IPS DF 4.7 (cell line): Measurements from ENCODE around the gene SWT1.

ENCODE experiments used
- DNase-seq: peaks from one replicate; pipeline ENCODE4 v3.0.0-alpha.2; 2013; ENCODE audit warnings: low spot score; ENCODE audit errors: extremely low read depth

Gene SWT1

DNA sequence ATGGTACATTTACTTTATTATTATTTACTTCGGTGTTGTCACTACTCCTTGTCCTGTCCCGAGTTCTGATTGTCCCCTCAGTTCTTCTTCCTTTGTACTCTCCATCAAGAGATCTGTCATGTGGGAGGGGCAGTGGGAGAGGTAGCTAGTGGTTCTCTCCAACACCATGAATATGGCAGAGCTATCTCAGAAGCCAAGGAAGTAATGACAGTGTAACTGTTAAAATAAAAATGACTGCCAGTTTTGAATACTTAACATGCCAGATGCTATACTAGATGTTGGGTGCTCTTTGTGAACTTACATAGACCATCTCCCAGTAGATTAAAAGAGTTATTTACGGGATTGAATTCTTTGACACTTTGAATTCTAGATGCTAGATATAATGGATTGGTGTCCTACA is 131.5 kb downstream of the SWT1 start:
- DNase-seq: no peak

DNA sequence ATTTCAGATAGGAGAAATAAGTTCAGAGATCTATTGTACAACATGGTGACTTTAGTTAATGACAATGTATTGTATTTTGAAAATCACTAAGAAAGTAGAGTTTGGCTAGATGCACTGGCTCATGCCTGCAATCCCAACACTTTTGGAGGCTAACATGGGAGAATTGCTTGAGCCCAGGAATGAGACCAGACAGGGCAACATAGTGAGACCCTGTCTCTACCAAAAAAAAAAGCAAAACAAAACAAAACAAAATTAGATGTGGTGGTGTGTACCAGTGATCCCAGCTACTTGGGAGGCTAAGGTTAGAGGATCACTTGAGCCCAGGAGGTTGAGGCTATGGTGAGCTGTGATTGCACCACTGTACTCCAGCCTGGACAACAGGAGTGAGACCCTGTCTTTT is 132.9 kb downstream of the SWT1 start:
- DNase-seq: no peak

DNA sequence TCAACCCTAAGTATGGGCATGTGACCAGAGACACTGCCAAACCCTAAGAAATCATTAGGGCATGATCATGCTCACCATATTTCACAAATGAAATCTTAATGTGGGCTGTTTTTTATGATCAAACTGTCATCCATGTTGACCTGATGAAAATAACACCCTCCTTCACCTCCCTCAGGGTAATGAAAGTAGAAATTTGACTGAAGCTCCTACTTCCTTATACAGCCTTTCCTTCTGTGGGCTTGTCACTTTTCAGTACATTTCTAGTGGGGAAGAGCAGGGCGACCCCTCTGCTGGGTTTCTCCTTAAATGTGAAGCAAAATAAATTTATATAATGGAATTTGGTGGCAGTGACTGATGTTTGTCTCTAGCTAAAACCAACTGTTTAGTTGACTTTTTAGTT is 134.2 kb downstream of the SWT1 start:
- DNase-seq: no peak

DNA sequence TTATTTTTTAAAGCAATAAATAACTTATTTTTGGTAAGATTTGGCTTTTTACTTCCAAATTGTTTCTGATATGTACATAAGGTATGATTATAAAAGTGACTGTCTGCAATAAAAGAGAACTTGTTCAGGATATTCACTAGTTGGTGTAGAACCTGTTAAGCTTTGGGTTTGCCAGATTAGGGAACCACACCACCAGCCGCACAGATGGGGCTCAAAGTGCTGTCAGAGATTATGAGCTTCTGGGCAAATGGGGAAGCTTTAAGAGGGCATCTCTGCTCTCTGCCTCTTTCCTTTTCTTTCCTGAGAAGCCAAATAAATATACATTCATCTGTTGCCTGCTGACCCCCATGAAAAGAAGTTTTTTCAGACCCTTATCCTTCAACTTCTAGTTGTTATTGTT is 134.7 kb downstream of the SWT1 start:
- no peak for DNase-seq

DNA sequence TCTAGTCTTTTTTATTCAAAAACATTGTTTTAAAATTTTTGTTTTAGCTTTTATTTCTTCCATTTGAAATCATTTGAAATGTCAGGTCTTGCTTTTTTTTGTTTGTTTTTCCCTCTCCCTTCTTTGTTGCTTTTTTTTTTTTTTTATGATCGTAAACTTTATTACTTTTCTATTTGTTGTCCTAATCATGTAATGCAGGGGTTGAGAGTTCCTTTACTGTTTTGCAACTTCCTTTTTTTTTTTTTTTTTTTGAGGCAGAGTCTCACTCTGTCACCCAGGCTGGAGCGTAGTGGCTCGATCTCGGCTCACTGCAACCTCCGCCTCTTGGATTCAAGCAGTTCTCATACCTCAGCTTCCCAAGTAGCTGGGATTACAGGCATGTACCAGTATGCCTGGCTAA is 135.3 kb downstream of the SWT1 start:
- DNase-seq: no peak

DNA sequence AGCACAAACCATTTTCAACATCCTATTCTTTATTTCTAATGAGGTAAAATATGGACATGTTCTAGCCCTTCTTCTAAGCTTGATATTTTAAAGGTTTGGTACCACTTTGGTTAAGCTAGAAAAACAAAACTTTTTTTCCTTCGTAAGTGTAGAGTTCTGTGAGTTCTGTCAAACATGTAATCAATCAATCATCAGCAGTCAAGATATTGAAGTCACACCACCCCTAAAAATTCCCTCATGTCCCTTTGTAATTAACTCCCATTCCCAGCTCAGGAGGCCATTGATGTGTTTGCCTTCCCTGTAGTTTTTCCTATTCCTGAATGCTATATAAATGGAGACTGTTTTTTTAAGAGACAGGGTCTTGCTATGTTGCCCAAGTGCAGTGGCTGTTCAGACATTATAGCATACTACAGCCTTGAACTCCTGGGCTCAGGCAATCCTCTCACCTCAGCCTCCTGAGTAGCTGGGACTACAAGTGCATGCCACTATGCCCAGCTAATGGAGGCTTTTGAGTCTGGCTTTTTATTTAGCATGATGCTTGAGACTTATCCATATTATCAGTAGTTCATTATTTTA is 137.1 kb downstream of the SWT1 start:
- DNase-seq: no peak

DNA sequence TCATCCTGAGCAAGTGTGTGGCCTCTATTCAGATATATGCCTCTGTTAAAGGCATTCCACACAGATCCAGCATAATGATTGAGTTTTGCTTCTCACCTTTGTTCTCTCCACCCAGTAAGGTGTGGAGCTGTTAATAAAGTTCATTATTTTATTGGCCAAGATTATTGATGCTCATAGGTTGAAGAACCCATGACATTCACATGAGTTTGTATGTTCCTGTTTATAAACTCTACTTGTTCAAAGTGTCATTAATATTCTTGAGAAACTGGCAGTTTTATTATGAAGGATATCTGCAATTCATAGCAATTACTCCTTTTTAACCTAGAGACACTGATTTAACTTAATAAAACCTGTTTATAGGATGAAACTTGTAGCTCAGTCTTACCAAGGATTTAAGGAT is 138.1 kb downstream of the SWT1 start:
- no peak for DNase-seq

DNA sequence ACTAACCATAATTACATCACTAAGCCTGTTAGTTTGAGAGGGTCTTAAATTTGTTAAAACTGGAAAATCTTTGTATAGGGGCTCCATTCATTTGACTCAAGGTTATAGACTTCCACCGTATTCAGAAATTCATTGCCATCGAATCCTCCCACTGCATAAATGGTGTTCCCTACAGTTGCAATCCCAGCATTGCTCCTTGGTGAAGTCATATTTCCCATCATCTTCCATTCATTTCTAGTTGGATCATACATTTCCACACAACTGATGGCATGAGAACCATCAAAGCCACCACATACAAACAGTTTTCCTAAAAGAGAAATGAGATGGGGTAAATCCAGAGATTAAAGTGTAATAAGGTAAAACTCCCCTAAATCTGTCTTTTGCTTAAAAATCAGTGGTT is 141.0 kb downstream of the SWT1 start:
- no peak for DNase-seq

DNA sequence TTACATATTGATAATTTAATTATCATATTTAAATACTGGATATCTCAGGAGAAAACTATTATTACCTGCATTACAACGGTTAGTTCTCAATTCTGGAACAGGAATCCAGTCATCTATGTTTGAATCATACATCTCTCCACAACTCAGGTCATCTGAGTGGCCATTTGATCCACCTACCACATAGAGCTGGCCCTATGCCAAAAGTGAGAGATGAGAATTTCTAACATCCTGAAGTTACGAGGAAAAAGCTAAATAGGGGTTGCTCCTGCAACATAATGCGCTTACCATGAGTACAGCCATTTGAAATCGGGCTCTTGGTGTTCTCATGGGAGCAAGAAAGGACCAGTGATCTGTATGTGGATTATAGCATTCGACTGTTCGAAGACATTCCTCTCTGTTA is 143.2 kb downstream of the SWT1 start:
- no peak for DNase-seq

DNA sequence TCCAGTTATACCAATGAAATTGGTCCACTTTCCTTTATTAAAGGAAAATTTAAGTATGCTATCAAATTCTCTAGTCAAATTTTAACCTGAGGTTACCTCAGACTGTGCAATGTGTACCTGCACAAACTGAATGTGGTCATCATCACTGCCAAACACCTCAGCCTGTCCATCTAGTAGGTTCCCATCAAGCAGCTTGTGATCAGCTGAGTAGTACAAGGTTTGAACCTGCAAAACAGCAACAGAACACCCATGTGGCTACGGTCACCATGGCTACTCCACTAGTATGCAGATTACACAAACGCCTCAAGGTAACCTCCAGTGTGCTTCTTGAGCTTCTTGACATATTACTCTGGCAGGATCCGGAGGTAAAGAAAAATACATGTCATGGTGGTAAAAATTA is 148.5 kb downstream of the SWT1 start:
- DNase-seq: no peak

DNA sequence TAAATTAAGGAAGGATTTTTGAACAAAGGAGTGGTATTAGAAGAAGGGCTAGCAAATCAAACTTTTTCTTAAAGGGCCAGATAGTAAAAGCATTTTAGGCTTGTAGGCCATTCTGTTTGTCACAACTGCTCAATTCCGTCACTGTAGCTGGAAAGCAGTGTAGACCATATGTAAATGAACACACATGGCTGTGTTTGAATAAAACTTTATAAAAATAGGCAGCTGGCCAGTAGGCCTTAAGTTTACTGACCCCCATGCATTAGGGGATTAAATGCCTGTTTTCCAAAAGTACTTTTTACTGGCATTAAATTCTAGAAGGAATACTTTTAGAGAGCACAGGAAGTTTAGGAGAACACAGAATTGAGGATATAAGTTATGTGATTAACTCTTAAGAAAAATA is 151.2 kb downstream of the SWT1 start:
- DNase-seq: no peak

DNA sequence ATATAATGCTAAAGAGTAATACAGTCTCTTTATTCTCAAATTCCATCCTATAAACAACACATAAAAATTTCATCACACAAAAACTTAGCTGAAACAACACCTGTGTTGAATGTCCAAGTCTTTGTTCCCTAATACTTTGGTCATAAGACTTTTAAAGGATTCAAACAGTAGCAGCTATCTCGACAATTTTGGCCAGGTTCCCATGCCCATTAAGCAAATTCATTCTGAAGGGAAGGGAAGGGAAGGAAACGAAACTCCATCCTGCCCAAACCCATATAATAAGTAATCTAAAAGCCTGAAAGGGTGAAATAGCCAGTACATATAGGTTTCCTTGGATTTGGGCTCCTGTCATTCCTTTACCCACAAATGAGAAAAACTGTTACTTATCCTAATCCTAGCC is 152.6 kb downstream of the SWT1 start:
- DNase-seq: no peak

DNA sequence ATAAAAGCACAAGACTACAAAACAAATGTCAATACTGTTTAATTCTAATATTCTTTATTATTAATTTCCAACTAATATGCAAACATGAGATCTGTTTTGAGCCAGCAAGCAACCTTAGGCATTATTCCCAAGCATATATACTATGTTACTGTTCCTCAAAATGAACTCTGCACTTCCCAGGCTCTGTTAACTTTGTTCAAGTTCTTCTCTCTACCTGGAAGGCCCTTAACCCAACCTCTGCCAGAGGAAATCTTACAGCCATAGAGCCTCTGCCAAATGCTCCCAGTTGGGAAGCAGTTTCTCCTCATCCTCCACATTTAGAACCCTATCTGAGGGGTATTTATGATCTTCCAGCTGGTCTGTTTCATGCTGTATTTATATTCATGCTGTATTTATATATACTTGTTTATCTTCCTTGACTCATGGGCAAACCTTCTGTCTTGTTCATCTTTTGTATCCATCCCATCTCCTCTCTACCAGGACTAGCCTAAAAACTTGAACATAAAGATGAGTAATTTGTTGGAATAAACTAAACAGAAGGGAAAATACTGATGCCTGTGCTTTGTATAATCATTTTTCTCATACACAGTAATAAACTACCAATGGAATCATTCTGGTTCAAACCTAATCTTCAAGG is 154.7 kb downstream of the SWT1 start:
- no peak for DNase-seq

DNA sequence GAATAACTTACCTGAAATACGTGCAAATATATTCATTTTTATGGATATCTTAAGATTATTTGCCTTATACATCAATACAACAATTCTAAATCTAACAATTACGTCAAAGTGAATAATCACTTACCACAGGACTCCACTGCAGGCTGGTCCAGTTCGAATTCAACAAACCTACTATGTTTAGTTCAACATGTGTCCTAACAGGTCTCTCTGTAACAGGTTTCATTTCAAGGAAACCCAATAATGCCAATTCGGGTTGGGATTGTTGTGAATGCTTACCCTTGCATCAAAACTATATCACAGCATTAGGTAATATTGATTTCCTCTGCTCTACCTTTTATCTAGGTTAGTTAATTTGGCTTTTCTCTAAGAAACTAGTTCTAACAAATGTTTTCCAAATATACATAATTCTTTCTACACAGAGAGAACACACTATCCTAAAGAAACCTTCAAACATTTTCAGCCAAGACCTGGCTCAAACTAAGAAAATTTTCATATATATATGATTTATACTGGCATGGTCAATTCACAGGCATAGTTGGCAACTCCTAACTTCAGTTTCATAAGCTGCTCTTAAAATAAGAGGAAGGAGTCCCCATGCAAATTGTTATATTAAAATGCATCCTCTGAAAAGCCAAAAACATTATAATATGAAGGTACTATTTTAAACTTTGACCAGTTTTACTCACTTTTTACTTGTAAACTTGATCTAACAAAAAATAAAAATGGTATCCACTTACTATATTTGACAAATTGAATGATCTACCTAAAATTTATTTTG is 155.6 kb downstream of the SWT1 start:
- DNase-seq: no peak

DNA sequence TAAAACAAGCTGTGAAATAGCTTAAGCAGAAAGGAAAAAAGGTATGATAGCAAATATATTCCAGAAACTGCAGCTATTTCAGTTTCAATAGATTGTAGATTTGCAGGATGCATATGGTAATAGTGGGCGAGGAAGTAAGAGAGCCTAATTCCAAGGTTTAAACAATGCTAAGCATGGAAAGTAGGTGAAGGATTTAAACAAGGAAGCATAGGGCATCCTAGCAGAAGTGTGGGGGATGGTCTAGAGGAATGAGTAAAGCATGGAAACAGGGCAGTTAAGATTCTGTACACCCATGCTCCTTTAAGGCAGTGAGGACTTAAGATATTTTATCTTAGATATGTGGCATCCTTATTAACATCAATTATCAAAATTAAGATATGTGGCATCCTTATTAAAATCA is 157.4 kb downstream of the SWT1 start:
- DNase-seq: no peak

DNA sequence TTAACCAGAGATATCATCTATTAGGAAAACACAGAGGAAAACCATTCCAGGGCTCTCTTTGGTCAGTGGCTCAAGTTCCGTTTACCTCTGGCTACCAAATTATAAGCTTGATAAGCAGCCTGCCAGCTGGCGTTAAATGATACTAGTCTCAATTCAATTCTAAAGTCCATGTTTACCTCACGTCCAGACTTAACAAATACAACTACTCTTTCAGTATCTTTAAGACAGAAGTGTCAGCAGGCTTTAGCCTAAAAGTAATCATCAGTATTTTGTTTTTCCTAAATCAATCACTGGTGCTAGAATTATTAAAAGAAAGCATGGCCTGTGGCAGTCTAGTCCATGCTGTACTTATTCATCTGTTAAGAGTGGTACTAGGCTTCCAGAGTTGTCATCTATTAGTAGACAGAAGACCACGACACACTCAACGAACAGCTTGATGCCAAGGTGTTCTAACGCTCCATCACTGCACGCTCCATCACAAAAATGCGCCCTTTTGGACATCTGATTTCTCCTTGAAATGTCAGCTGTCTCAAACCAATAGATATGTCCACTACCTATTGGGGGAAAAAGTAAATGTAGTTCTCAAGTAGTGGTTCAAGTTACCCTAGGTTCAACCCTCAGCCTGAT is 158.6 kb downstream of the SWT1 start:
- no peak for DNase-seq

DNA sequence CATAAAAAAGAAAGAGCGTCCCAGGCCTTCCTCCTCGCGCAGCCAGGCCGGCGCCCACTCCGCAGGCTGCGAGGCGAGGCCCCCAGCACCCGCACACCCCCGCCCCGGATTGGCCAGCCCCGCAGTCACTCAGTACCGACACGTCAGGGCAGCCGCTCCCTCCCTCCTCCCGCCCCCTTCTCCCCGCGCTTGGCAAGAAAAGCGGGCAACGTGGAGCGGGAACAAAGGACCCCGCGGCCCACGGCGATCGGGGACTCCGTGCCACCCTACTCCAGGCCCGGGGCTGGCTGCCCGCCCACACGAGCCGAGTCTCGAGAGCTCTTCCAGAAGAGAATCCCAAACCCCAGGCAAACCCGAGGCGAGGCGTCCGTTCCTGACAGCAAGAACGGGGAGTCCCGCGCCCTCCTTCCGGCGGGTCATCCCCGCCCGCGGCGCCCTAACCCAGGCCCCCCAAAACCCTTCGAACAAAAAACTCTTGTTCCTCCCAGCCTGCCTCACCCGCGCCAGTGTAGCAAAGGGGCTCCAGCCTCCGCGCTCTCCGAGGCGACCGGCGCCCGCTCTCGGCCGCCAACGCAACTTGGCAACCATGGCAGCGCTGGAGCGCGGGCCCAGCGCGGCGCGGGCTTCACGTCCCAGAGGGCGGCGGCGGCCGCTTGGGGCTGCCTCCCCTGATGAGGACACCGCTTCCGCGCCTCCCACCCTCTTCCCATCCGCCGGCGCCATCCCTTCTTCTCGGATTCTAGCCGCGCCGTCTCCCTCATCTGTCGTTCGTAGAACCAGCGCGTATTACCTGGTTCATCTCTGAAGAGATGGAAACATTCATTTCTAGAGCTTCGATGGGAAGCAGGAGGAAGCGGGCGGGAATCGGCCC is 159.4 kb downstream of the SWT1 start:
- no peak for DNase-seq

DNA sequence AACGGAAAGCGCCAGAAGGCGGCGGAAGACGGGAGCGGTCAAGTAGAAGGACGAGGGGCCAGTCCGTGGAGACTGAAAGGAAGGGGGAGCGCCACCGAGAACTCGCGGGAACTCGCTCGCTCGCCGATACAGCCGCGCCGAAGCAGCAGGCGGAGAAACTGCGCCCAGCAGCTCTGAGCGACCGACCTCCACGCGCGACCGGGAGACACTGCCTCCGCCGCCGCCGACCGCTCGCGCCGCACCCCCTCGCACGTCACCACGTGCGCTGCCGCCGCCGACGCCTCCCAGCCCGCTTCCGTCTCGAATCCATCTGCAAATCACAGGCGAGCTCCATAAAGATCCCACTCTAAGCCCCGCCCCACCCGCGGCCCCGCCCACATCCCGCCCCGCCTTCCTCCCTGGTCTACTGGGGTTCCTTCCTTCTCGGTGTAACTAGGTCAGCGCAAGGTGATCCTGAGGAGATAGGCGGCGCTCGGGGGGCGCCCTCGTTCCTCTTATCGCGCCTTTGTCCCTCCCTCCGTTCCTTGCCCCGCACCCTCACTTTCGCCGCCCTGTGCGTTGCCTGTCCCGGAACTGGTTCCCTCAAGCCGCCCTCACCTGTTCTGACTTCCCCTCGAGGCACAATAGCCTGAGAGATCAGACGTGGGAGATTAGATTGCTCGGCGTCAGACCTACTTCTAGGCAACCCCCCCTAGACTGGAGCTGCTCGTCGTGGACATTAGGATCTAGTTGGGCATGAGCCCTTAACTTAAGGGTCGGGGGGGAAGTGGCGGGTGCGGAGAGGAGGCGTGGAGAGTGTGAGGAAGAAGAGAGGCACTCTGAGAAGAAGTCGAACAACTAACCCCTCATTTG is 160.3 kb downstream of the SWT1 start, which contains the start of gene IVNS1ABP:
Gene IVNS1ABP, minus strand, starts transcription at position 210 of the 852 bp plus-strand sequence. CDS start 7,750 bp downstream, outside the sequence.
- peak; percentile 78 for DNase-seq

DNA sequence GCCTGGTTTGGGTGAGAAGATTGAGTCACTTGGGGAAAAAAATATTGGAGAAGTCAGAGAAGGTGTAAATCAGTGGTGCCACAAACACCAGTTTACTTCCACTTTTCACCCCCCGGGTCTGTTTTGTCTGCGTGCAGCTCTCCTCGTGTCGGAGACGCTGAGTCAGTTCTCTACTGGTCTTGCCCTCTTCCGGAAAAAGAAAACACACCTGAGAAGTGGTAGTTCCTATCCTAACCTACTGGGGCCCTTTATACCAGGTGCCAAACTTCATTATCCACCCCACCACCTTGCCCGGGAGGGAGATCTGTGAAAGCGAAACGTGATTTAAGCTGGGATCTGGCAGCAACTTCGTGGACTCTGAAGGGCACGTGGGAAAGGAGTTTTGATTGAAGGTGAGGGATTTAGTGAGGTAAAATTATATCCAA is 160.9 kb downstream of the SWT1 start:
- DNase-seq: no peak

DNA sequence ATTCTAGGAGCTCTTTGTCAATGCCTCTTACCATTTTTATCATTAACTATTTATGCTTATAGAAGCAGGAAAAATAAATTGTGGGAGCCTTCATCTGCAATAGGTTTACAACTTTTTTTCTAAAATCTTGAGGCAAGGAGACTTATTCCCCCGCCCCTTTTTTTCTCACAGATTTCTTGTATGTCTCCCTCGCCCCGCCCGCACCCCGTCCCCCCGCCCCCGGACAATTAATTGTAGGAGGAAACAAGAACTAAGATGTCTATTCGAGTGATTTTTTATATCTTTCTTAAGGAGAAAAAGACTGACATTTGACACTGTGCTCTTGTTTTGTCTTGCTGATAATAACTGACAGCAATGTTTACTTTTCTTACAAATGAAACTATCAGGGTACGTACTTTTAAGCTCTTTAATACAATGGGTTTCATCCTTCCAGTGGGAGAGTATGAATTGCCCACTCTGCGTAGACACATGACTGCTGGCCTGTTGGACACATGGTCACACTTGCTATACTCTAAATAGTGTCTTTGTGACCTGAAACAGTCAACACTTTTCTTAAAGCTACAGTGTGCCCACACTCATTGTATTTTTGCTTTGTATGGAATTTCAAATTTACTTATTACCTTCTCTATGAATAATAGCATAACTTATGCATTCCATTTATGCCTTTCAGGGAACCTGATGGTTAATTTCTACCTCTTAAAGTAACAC is 161.6 kb downstream of the SWT1 start:
- no peak for DNase-seq
